WTC11 (cell line): ENCODE data around the gene ABCA1.

Experiments
- ELF4 ChIP-seq: sonication (generic); formaldehyde crosslinking; IDR thresholded peaks from 2 replicates; pipeline ENCODE4 v1.8.1; 2022; ENCODE audit warnings: low read depth, mild to moderate bottlenecking, moderate library complexity, missing genetic modification reagents
- ESRRA ChIP-seq: sonication (generic); formaldehyde crosslinking; IDR thresholded peaks from 2 replicates; pipeline ENCODE4 v1.8.1; 2022; ENCODE audit warnings: mild to moderate bottlenecking, missing genetic modification reagents, borderline replicate concordance
- JUN ChIP-seq: sonication (generic); formaldehyde crosslinking; IDR thresholded peaks from 2 replicates; pipeline ENCODE4 v1.8.0; 2023; ENCODE audit warnings: mild to moderate bottlenecking, missing genetic modification reagents
- SMAD3 ChIP-seq: sonication (generic); formaldehyde crosslinking; IDR thresholded peaks from 2 replicates; pipeline ENCODE4 v1.8.0; 2022; ENCODE audit warnings: missing genetic modification reagents, mild to moderate bottlenecking, borderline replicate concordance
- SP1 ChIP-seq: sonication (generic); formaldehyde crosslinking; conservative IDR thresholded peaks from 2 replicates; pipeline ENCODE4 v1.8.1; 2022; ENCODE audit warnings: missing genetic modification reagents
- TEAD1 ChIP-seq: sonication (generic); formaldehyde crosslinking; IDR thresholded peaks from 2 replicates; pipeline ENCODE4 v1.8.0; 2022; ENCODE audit warnings: mild to moderate bottlenecking, missing genetic modification reagents
- ZBTB21 ChIP-seq: sonication (generic); formaldehyde crosslinking; IDR thresholded peaks from 2 replicates; pipeline ENCODE4 v1.8.1; 2023; ENCODE audit warnings: mild to moderate bottlenecking, missing genetic modification reagents, borderline replicate concordance
- ZNF232 ChIP-seq: sonication (generic); formaldehyde crosslinking; IDR thresholded peaks from 2 replicates; pipeline ENCODE4 v1.8.0; 2022; ENCODE audit warnings: mild to moderate bottlenecking, missing genetic modification reagents
- TF ChIP-seq, protein P1 (sequence below): sonication (generic); formaldehyde crosslinking; IDR thresholded peaks from 2 replicates; pipeline ENCODE4 v1.8.1; 2022; ENCODE audit warnings: low read depth, missing genetic modification reagents, borderline replicate concordance
- TF ChIP-seq, protein P2 (sequence below): sonication (generic); formaldehyde crosslinking; conservative IDR thresholded peaks from 2 replicates; pipeline ENCODE4 v1.8.1; 2022; ENCODE audit warnings: mild to moderate bottlenecking, missing genetic modification reagents
- TF ChIP-seq, protein P3 (sequence below): fragments of 200-600 bp; IDR thresholded peaks from 2 replicates; pipeline ENCODE4 v1.8.0; 2022; ENCODE audit warnings: antibody characterized with exemption
- TF ChIP-seq, protein P4 (sequence below): sonication (generic); formaldehyde crosslinking; IDR thresholded peaks from 2 replicates; pipeline ENCODE4 v1.8.1; 2023; ENCODE audit warnings: mild to moderate bottlenecking, missing genetic modification reagents, moderate library complexity

DNA sequence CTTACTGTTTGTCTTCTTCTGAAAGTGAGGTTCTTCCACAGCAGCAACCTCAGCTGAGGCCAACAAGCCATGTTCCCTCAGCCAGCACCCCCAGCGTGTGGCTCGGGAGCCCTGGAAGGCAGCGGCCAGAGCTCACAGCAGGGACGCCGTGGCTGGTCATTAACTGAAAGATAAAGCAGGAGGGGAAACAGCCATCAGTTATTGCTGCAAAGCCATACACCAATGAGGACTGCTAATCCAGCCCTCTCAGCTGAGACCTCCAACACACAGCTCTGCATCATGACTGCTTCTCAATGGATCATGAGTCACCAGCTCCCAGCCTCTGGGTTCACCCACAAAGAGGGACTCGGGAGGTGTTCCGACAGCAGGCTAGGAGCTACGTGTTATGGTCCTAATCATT is 24.3 kb downstream of the ABCA1 start:
- TF ChIP-seq, protein P1, sequence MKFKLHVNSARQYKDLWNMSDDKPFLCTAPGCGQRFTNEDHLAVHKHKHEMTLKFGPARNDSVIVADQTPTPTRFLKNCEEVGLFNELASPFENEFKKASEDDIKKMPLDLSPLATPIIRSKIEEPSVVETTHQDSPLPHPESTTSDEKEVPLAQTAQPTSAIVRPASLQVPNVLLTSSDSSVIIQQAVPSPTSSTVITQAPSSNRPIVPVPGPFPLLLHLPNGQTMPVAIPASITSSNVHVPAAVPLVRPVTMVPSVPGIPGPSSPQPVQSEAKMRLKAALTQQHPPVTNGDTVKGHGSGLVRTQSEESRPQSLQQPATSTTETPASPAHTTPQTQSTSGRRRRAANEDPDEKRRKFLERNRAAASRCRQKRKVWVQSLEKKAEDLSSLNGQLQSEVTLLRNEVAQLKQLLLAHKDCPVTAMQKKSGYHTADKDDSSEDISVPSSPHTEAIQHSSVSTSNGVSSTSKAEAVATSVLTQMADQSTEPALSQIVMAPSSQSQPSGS (CRISPR knock-in tag): no peak
- TF ChIP-seq ZNF232 (CRISPR knock-in tag) (no peak), ELF4 (no peak), SP1 (no peak), ESRRA (CRISPR knock-in tag) (no peak), TEAD1 (CRISPR knock-in tag) (no peak), ZBTB21 (CRISPR knock-in tag) (no peak), SMAD3 (CRISPR knock-in tag) (no peak), JUN (no peak)
- TF ChIP-seq, protein P2, sequence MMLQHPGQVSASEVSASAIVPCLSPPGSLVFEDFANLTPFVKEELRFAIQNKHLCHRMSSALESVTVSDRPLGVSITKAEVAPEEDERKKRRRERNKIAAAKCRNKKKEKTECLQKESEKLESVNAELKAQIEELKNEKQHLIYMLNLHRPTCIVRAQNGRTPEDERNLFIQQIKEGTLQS (CRISPR knock-in tag): no peak
- TF ChIP-seq, protein P3, sequence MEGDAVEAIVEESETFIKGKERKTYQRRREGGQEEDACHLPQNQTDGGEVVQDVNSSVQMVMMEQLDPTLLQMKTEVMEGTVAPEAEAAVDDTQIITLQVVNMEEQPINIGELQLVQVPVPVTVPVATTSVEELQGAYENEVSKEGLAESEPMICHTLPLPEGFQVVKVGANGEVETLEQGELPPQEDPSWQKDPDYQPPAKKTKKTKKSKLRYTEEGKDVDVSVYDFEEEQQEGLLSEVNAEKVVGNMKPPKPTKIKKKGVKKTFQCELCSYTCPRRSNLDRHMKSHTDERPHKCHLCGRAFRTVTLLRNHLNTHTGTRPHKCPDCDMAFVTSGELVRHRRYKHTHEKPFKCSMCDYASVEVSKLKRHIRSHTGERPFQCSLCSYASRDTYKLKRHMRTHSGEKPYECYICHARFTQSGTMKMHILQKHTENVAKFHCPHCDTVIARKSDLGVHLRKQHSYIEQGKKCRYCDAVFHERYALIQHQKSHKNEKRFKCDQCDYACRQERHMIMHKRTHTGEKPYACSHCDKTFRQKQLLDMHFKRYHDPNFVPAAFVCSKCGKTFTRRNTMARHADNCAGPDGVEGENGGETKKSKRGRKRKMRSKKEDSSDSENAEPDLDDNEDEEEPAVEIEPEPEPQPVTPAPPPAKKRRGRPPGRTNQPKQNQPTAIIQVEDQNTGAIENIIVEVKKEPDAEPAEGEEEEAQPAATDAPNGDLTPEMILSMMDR: no peak
- TF ChIP-seq, protein P4, sequence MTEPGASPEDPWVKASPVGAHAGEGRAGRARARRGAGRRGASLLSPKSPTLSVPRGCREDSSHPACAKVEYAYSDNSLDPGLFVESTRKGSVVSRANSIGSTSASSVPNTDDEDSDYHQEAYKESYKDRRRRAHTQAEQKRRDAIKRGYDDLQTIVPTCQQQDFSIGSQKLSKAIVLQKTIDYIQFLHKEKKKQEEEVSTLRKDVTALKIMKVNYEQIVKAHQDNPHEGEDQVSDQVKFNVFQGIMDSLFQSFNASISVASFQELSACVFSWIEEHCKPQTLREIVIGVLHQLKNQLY: no peak
